Measurements from ENCODE around the gene SH2B2.

- TF ChIP-seq CTCF (IDR thresholded peaks at IDR 0.05), result no peak
- no peak for TF ChIP-seq POLR2AphosphoS5 (IDR thresholded peaks at IDR 0.05; ENCODE audit: insufficient read depth in 1 of 2, low read depth in 1 of 2)
These were observed 15.4 kb upstream of the SH2B2 start for GRCh38 chr7:102271158-102271798.
